Measurements from ENCODE around the gene FAM131B.

The FAM131B gene

DNA sequence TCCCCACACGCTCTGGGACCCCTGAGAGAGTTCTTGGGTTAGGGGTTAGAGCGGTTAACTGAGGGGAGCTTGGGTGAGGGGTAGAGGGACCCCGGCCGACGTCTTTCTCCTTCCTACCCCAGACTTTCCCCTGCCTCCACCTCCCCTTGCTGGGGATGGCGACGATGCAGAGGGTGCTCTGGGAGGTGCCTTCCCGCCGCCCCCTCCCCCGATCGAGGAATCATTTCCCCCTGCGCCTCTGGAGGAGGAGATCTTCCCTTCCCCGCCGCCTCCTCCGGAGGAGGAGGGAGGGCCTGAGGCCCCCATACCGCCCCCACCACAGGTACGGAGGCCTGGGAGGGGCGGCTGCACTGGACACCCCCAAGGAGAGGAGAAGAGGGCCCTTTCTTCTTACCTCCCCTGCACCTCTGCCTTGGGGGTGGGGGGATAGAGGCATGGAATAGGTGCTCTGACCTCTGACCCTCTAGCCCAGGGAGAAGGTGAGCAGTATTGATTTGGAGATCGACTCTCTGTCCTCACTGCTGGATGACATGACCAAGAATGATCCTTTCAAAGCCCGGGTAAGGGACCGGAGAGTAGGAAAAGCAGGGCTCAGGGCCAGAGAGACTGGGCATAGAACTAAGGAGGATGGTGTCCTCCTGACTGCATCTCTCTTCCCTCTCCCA, 19.7 kb upstream of the FAM131B start:
- Histone ChIP-seq H3K9me3 (ENCODE audit: low read length) (no peaks in the 10 kb centered on the region), H2AFZ (ENCODE audit: low read length) (no peak overlapping the region), H3F3A (ENCODE audit: insufficient read depth, low read length) (no peaks in the 10 kb centered on the region), H3K4me2 (ENCODE audit: low read length) (peak overlapping the region; percentile 98; the same call in 1 of the 2 replicates), H3K36me3 (ENCODE audit: insufficient read depth, low read length) (no peaks in the 10 kb centered on the region), H3K79me2 (ENCODE audit: insufficient read depth, low read length) (no peaks in the 10 kb centered on the region), H3K9me2 (ENCODE audit: low read depth, low read length) (no peaks in the 10 kb centered on the region), H3K4me1 (ENCODE audit: insufficient read depth, low read length, severe bottlenecking) (peaks cover 4% of the 10 kb centered on the region), H3K27ac (ENCODE audit: low read depth, low read length, poor library complexity, severe bottlenecking) (no peak overlapping the region), H3K9ac (ENCODE audit: low read length) (no peak overlapping the region; the same call in 1 of the 2 replicates), H3K27me3 (ENCODE audit: insufficient read depth, low read length) (0 out of 2 replicates have a peak, but pooled peaks cover 4% of the 10 kb centered on the region), H3K4me3 (ENCODE audit: low read depth, low read length, poor library complexity, severe bottlenecking) (peak overlapping the region; percentile 91), H4K20me1 (ENCODE audit: insufficient read depth, low read length) (no peaks in the 10 kb centered on the region)
- no peak for TF ChIP-seq CTCF (IDR thresholded peaks at IDR 0.05; ENCODE audit: low read length)
- TF ChIP-seq EZH2 (IDR thresholded peaks at IDR 0.05; ENCODE audit: borderline replicate concordance, low read length), result no peak

DNA sequence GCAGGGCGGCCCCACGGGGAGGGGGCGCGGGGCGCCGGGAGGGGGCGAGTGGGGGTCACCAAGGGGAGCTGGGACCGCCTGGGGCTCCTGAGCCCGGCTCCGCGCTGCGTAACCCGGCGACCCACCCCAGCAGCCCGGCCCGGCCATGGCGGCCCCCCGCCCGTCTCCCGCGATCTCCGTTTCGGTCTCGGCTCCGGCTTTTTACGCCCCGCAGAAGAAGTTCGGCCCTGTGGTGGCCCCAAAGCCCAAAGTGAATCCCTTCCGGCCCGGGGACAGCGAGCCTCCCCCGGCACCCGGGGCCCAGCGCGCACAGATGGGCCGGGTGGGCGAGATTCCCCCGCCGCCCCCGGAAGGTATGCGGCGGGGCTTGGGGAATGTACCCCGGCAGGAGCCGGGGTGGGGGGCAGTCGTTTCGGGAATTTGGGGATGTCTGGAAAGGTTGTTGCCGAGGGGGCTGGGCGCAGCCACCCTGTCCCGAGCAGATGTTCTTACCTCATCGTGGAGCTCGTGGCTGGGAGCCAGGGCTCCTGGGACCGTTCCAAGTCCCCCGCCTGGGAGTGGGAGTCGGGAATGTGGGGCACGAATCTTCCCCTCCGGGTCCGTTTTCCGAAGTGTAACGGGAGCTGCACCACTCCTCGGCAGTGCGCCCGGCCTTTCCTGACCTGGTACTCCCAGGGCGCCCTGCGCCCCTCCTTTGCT, 19.1 kb upstream of the FAM131B start:
- no peaks in the 10 kb centered on the region for H3K9me3 ChIP-seq (ENCODE audit: low read length)
- peak overlapping the region; percentile 91 for H3K4me3 ChIP-seq (ENCODE audit: low read depth, low read length, poor library complexity, severe bottlenecking)
- H3K27ac ChIP-seq (ENCODE audit: low read depth, low read length, poor library complexity, severe bottlenecking), result no peak overlapping the region
- peaks cover 4% of the 10 kb centered on the region for H3K4me1 ChIP-seq (ENCODE audit: insufficient read depth, low read length, severe bottlenecking)
- TF ChIP-seq EZH2 (IDR thresholded peaks at IDR 0.05; ENCODE audit: borderline replicate concordance, low read length), result no peak
- TF ChIP-seq CTCF (IDR thresholded peaks at IDR 0.05; ENCODE audit: low read length), result no peak
- peak overlapping the region; percentile 98 for H3K4me2 ChIP-seq (ENCODE audit: low read length)
- no peaks in the 10 kb centered on the region for H3K79me2 ChIP-seq (ENCODE audit: insufficient read depth, low read length)
- H4K20me1 ChIP-seq (ENCODE audit: insufficient read depth, low read length), result no peaks in the 10 kb centered on the region
- no peak overlapping the region for H2AFZ ChIP-seq (ENCODE audit: low read length)
- no peaks in the 10 kb centered on the region for H3K9me2 ChIP-seq (ENCODE audit: low read depth, low read length)
- H3F3A ChIP-seq (ENCODE audit: insufficient read depth, low read length), result no peaks in the 10 kb centered on the region
- peak overlapping the region; percentile 79 for H3K9ac ChIP-seq (ENCODE audit: low read length)
- no peaks in the 10 kb centered on the region for H3K36me3 ChIP-seq (ENCODE audit: insufficient read depth, low read length)
- 0 out of 2 replicates have a peak, but pooled peaks cover 4% of the 10 kb centered on the region for H3K27me3 ChIP-seq (ENCODE audit: insufficient read depth, low read length)

DNA sequence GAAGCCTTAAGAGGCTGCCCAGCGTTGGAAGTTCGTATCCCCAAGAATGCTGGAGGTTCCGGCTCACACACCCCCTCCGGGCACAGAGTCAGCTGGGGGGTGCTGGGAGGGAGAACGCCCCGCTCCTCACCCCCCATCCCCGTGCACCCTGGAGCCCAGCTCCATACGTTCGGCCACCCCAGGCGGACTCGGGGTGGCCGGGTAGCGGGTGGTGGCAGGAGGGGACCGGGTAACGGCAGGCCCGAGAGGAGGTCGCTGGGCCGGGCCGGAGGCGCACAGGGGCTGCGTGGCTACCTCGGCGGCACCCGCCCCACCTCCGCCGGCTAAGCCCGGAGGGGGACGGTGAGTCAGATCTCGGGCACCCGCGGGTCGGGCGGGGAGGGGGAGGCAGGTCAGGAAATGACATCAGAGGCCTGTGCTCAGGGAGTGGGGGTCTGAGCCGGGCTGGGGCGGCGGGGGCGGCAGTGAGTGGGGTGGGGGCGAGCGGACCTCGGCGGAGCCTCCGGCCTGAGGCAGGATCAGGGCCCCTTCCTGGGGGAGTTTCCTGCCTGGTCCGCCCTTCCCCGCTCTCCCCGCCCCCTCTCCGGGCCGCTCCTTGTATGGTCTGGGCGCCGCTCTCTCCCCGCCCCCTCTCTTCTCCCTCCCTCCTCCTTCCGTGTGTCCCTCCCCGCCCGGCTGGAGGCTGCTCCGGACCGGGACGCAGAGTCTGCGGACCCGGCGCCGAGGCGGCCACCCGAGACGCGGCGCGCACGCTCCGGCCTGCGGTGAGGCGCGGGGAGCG, 18.3 kb upstream of the FAM131B start, which contains the start of gene ZYX:
Gene ZYX, plus strand, starts transcription at position 700 of the 781 bp plus-strand sequence. CDS start 227 bp downstream, outside the sequence.
- Histone ChIP-seq H2AFZ (ENCODE audit: low read length) (peak within 1 kb of the TSS; percentile 70), H3K9ac (ENCODE audit: low read length) (peak within 1 kb of the TSS; percentile 79), H3K27me3 (ENCODE audit: insufficient read depth, low read length) (0 out of 2 replicates have a peak, but pooled peaks cover 4% of the 10 kb centered on the region), H3K4me2 (ENCODE audit: low read length) (peak within 1 kb of the TSS; percentile 98), H3K4me3 (ENCODE audit: low read depth, low read length, poor library complexity, severe bottlenecking) (peak within 1 kb of the TSS; percentile 91), H3K36me3 (ENCODE audit: insufficient read depth, low read length) (no peaks in the 10 kb centered on the region), H3K9me2 (ENCODE audit: low read depth, low read length) (no peaks in the 10 kb centered on the region), H4K20me1 (ENCODE audit: insufficient read depth, low read length) (no peaks in the 10 kb centered on the region), H3F3A (ENCODE audit: insufficient read depth, low read length) (no peaks in the 10 kb centered on the region), H3K27ac (ENCODE audit: low read depth, low read length, poor library complexity, severe bottlenecking) (no peak within 1 kb of the TSS), H3K79me2 (ENCODE audit: insufficient read depth, low read length) (no peaks in the 10 kb centered on the region), H3K9me3 (ENCODE audit: low read length) (no peaks in the 10 kb centered on the region), H3K4me1 (ENCODE audit: insufficient read depth, low read length, severe bottlenecking) (peaks cover 4% of the 10 kb centered on the region)
- no peak for TF ChIP-seq EZH2 (IDR thresholded peaks at IDR 0.05; ENCODE audit: borderline replicate concordance, low read length)
- TF ChIP-seq CTCF (IDR thresholded peaks at IDR 0.05; ENCODE audit: low read length), result no peak

Data from OCI-LY1 (cell line).